Pulmonary artery endothelial cell (primary cell): ENCODE data around the gene TWIST2. TPM values are rescaled to one million over a fixed set of nuclear protein-coding genes. Genes with fewer than 3 reads are reported as not detected.

Experiments
- DNase-seq: peaks from one replicate; pipeline ENCODE4 v3.0.0-alpha.2; 2011; ENCODE audit warnings: low read depth, low spot score
- total RNA-seq: library from RNA; depleted of rRNA; stranded (reverse); fragments of >200 nt; gene quantifications from 2 replicates; pipeline ENCODE4 v1.2.3, GENCODE V29; 2014

The TWIST2 gene
- total RNA-seq, 1 donor from 2014 or later, result 5.4 TPM

- no peak for DNase-seq
Measured at GRCh38 chr2:238954841-238955591, 107.1 kb downstream of the TWIST2 start.

DNA sequence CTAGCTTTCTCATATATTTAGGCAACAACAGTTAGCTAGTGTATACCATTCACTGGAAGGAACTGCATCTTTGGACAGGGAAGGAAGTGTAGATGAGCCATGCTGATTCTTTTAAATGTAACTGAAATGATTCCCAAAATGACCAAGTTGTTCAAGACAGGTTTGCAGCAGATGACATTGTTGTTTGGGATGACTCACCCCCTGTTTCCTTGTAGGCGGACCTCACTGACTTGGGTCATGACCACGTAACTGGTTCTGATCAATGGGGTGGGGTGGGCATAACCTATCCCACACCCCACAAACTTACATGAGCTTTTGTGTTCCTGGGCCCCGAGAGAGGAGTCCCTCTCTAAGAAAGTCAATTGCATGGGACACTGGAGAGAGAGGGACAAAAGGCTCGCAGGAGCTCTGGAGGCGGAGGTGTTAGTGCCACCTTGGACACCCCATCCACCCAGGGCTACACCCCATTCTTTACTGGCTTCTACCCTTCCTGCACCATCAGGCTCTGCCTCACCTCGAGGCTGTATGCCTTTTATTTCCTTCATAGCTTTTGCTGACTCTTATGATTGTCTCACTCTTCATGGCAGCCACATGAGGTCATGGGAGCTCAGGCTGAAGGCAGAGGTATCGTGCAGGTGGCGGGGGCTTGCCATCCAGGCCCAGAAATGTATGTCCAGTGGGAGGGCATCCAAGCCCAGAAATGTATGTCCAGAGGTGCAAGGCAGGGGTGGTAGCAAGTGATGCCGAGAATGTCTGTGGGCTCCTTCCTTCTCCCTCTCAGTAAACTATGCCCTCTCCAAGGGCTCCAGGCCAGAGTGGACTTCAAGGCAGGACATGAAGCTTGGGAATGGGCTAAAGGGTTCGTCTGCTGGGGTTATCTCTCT lies 108.0 kb downstream of the TWIST2 start:
- no peak for DNase-seq

- no peak for DNase-seq
Measured at GRCh38 chr2:238956676-238957075, 108.8 kb downstream of the TWIST2 start.
